ENCODE data around the gene DDIT4. TPM values are rescaled to one million over a fixed set of nuclear protein-coding genes. Genes with fewer than 3 reads are reported as not detected.

The DDIT4 gene
- total RNA-seq, 1 experiment from 2014 or later, result 68.9 TPM

- no peak overlapping the region for H3K9ac ChIP-seq (ENCODE audit: low read length)
- TF ChIP-seq EZH2 (IDR thresholded peaks at IDR 0.05; ENCODE audit: low read length, unreplicated experiment) (no peak), CTCF (conservative IDR thresholded peaks at IDR 0.05; ENCODE audit: low read depth, low read length) (no peak), EZH2phosphoT487 (IDR thresholded peaks at IDR 0.05; ENCODE audit: borderline replicate concordance, low read length) (no peak)
- ATAC-seq (no peak), DNase-seq (no peak)
- no peaks in the 10 kb centered on the region for H3F3A ChIP-seq (ENCODE audit: low read length, unreplicated experiment)
- intact Hi-C loops (cut with micrococcal nuclease), result no loop called here
- no peak overlapping the region for H3K4me3 ChIP-seq (ENCODE audit: low read length)
- no peak overlapping the region for H3K4me2 ChIP-seq (ENCODE audit: low read length)
- H2AFZ ChIP-seq (ENCODE audit: low read length), result no peak overlapping the region
- H4K20me1 ChIP-seq (ENCODE audit: low read length), result no peaks in the 10 kb centered on the region
- no TSS peak for BruUV-seq (replicated peaks)
- H3K27ac ChIP-seq (ENCODE audit: low read length), result no peak overlapping the region
- peaks cover 10% of the 10 kb centered on the region for H3K4me1 ChIP-seq (ENCODE audit: insufficient read depth, low read length)
- peaks cover 8% of the 10 kb centered on the region; the same call in 1 of the 2 replicates for H3K36me3 ChIP-seq (ENCODE audit: low read depth, low read length)
- H3K9me3 ChIP-seq (ENCODE audit: low read length), result no peaks in the 10 kb centered on the region
- CTCF ChIA-PET, result no interaction called here
- POLR2A ChIA-PET (ENCODE audit: unreplicated experiment), result no interaction called here
- no peaks in the 10 kb centered on the region for H3K79me2 ChIP-seq (ENCODE audit: low read length)
- H3K27me3 ChIP-seq (ENCODE audit: low read length), result no peaks in the 10 kb centered on the region
- H3K9me2 ChIP-seq (replicated peaks; ENCODE audit: low read length), result no peaks in the 10 kb centered on the region
Measured at GRCh38 chr10:72239409-72239808, 34.3 kb upstream of the DDIT4 start.

GRCh38 chr10:72240371-72240770 lies 33.4 kb upstream of the DDIT4 start:
- Histone ChIP-seq H3K4me2 (ENCODE audit: low read length) (no peak overlapping the region), H3K4me1 (ENCODE audit: insufficient read depth, low read length) (peaks cover 15% of the 10 kb centered on the region), H3K9ac (ENCODE audit: low read length) (no peak overlapping the region), H3K9me3 (ENCODE audit: low read length) (no peaks in the 10 kb centered on the region), H3K27me3 (ENCODE audit: low read length) (no peaks in the 10 kb centered on the region), H3F3A (ENCODE audit: low read length, unreplicated experiment) (no peaks in the 10 kb centered on the region), H4K20me1 (ENCODE audit: low read length) (no peaks in the 10 kb centered on the region), H2AFZ (ENCODE audit: low read length) (no peak overlapping the region), H3K79me2 (ENCODE audit: low read length) (no peaks in the 10 kb centered on the region), H3K4me3 (ENCODE audit: low read length) (no peak overlapping the region), H3K27ac (ENCODE audit: low read length) (no peak overlapping the region), H3K9me2 (replicated peaks; ENCODE audit: low read length) (no peaks in the 10 kb centered on the region), H3K36me3 (ENCODE audit: low read depth, low read length) (0 out of 2 replicates have a peak, but pooled peaks cover 5% of the 10 kb centered on the region)
- ChIA-PET POLR2A (ENCODE audit: unreplicated experiment) (no interaction called here), CTCF (no interaction called here)
- TF ChIP-seq EZH2 (IDR thresholded peaks at IDR 0.05; ENCODE audit: low read length, unreplicated experiment) (no peak), EZH2phosphoT487 (IDR thresholded peaks at IDR 0.05; ENCODE audit: borderline replicate concordance, low read length) (no peak), CTCF (conservative IDR thresholded peaks at IDR 0.05; ENCODE audit: low read depth, low read length) (no peak)
- intact Hi-C loops (cut with micrococcal nuclease), result no loop called here
- DNase-seq (no peak), ATAC-seq (no peak)
- BruUV-seq (replicated peaks), result no TSS peak

- BruUV-seq (replicated peaks), result no TSS peak
- no peak for DNase-seq
- CTCF ChIA-PET, result interaction anchor here (0.5 kb wide), 1 partner anchor 98 kb away, joined by 6 read pairs; no protein-coding TSS in a partner anchor
- H3K36me3 ChIP-seq (ENCODE audit: low read depth, low read length), result no peaks in the 10 kb centered on the region
- no peaks in the 10 kb centered on the region for H3K79me2 ChIP-seq (ENCODE audit: low read length)
- no peak for ATAC-seq
- H3K4me3 ChIP-seq (ENCODE audit: low read length), result no peak overlapping the region
- no peaks in the 10 kb centered on the region for H3K9me2 ChIP-seq (replicated peaks; ENCODE audit: low read length)
- peaks cover 15% of the 10 kb centered on the region for H3K4me1 ChIP-seq (ENCODE audit: insufficient read depth, low read length)
- no peak for TF ChIP-seq CTCF (conservative IDR thresholded peaks at IDR 0.05; ENCODE audit: low read depth, low read length)
- TF ChIP-seq EZH2 (IDR thresholded peaks at IDR 0.05; ENCODE audit: low read length, unreplicated experiment), result no peak
- no peak for TF ChIP-seq EZH2phosphoT487 (IDR thresholded peaks at IDR 0.05; ENCODE audit: borderline replicate concordance, low read length)
- POLR2A ChIA-PET (ENCODE audit: unreplicated experiment), result no interaction called here
- H4K20me1 ChIP-seq (ENCODE audit: low read length), result no peaks in the 10 kb centered on the region
- H2AFZ ChIP-seq (ENCODE audit: low read length), result no peak overlapping the region
- intact Hi-C loops (cut with micrococcal nuclease), result no loop called here
- H3F3A ChIP-seq (ENCODE audit: low read length, unreplicated experiment), result no peaks in the 10 kb centered on the region
- H3K4me2 ChIP-seq (ENCODE audit: low read length), result no peak overlapping the region
- H3K27me3 ChIP-seq (ENCODE audit: low read length), result no peaks in the 10 kb centered on the region
- H3K9me3 ChIP-seq (ENCODE audit: low read length), result no peaks in the 10 kb centered on the region
- H3K9ac ChIP-seq (ENCODE audit: low read length), result no peak overlapping the region
- no peak overlapping the region for H3K27ac ChIP-seq (ENCODE audit: low read length)
Measured at GRCh38 chr10:72241691-72242252, 32.0 kb upstream of the DDIT4 start.

Data from PC-3 (cell line).